H1 (cell line): ENCODE data around the gene LTBP3. TPM values are rescaled to one million over a fixed set of nuclear protein-coding genes. Genes with fewer than 3 reads are reported as not detected.

Source experiments
- BACH1 ChIP-seq: IDR thresholded peaks from 2 replicates; pipeline ENCODE4 v1.6.1; 2012; ENCODE audit warnings: low read length, improper control_type of control experiment
- CHD7 ChIP-seq: fragments of 300-600 bp; sonication (generic); IDR thresholded peaks from 2 replicates; pipeline ENCODE4 v1.7.1; 2012; ENCODE audit warnings: low read length, moderate library complexity, mild to moderate bottlenecking, inconsistent platforms; ENCODE audit not compliant: insufficient replicate concordance
- CTBP2 ChIP-seq: IDR thresholded peaks from 2 replicates; pipeline ENCODE4 v1.7.0; 2011; ENCODE audit warnings: borderline replicate concordance, mild to moderate bottlenecking, moderate library complexity, mixed read lengths, low read length; ENCODE audit not compliant: insufficient read depth, insufficient read length
- EGR1 ChIP-seq: IDR thresholded peaks from 2 replicates; pipeline ENCODE4 v1.6.1; 2011; ENCODE audit warnings: low read depth, low read length, borderline replicate concordance
- EZH2 ChIP-seq: fragments of 200-600 bp; sonication (generic); IDR thresholded peaks from 2 replicates; pipeline ENCODE4 v1.7.1; 2012; ENCODE audit warnings: low read depth, mild to moderate bottlenecking, moderate library complexity, low read length, inconsistent platforms; ENCODE audit not compliant: severe bottlenecking
- KDM5A ChIP-seq: fragments of 200-600 bp; IDR thresholded peaks from 2 replicates; pipeline ENCODE4 v1.7.1; 2012; ENCODE audit warnings: mild to moderate bottlenecking, low read length, inconsistent platforms, mixed read lengths
- NRF1 ChIP-seq: IDR thresholded peaks from 2 replicates; pipeline ENCODE4 v1.6.1; 2011; ENCODE audit warnings: mild to moderate bottlenecking, low read depth, low read length, improper control_type of control experiment
- SIN3A ChIP-seq, 2 experiments: IDR thresholded peaks in 1 of 2; conservative IDR thresholded peaks in 1 of 2; 2 replicates each; pipeline ENCODE4 v1.6.1; 2011 to 2012; ENCODE audit warnings: low read length in 2 of 2, improper control_type of control experiment in 1 of 2, low read depth in 1 of 2, mild to moderate bottlenecking in 1 of 2
- TAF7 ChIP-seq: optimal IDR thresholded peaks from 2 replicates; pipeline ENCODE3; 2011; ENCODE audit warnings: low read depth, mild to moderate bottlenecking, inconsistent platforms, low read length, moderate library complexity, borderline replicate concordance
- TCF12 ChIP-seq: IDR thresholded peaks from 2 replicates; pipeline ENCODE4 v1.6.1; 2011; ENCODE audit warnings: low read depth, mild to moderate bottlenecking, low read length
- YY1 ChIP-seq: IDR thresholded peaks from 2 replicates; pipeline ENCODE4 v1.6.1; 2011; ENCODE audit warnings: low read depth, mild to moderate bottlenecking, low read length
- polyA plus RNA-seq, 7 experiments: library from polyadenylated mRNA; depleted of rRNA in 3 of 7; stranded (reverse) in 5 of 7; unstranded in 2 of 7; fragments of >200 nt in 5 of 7; fragments of 200-250 nt in 2 of 7; gene quantifications; 1 replicate in 5 of 7; 2 replicates in 1 of 7; 4 replicates in 1 of 7; pipeline versions ENCODE4 v1.2.1 to v1.2.3, GENCODE V29; 2011 to 2013; ENCODE audit warnings: missing spikeins in 2 of 7, mixed read lengths in 2 of 7
- total RNA-seq: library from RNA; stranded (reverse); fragmentation: NEBNext Ultra II Directional; extraction: Animal tissue kit (Norgen Biotek cat#: 25700); gene quantifications from 2 replicates; pipeline ENCODE4 v1.2.1, GENCODE V29; 2021

The LTBP3 gene
- total and polyA plus RNA-seq, 2 of the 8 experiments (the other 6 are each of a cell fraction or from before 2014, with no cell fraction given), result 12.8 to 17.8 TPM

- TF ChIP-seq CHD7 (no peak), SIN3A (conservative IDR thresholded peaks at IDR 0.05 in 1 of 2, IDR thresholded peaks at IDR 0.05 in 1 of 2; ENCODE audit: low read depth in 1 of 2, low read length in 2 of 2) (no peak), TAF7 (no peak), NRF1 (no peak), EGR1 (no peak), BACH1 (no peak), TCF12 (no peak), KDM5A (no peak), CTBP2 (no peak), EZH2 (no peak), YY1 (no peak)
Measured at GRCh38 chr11:65559535-65559934, 1.4 kb upstream of the LTBP3 start (continued).
